Endothelial cell of umbilical vein (primary cell): Measurements from ENCODE around the gene MYO9B. TPM values are rescaled to one million over a fixed set of nuclear protein-coding genes. Genes with fewer than 3 reads are reported as not detected.

ENCODE experiments used
- Bru-seq: library from RNA; stranded (reverse); fragments of 400-500 nt; gene quantifications from one replicate; lab custom pipeline; 2021; lab: Mats Ljungman, UMichigan
- BruChase-seq, 2 experiments: library from RNA; stranded (reverse); fragments of 400-500 nt; gene quantifications; one replicate each; lab custom pipeline; 2021; lab: Mats Ljungman, UMichigan
- BruUV-seq: library from RNA; stranded (reverse); fragments of 400-500 nt; replicated peaks from 2 replicates; lab custom pipeline; 2021; lab: Mats Ljungman, UMichigan
- CTCF ChIA-PET: fragments of 300-600, 350-600 bp; sonication (Branson Sonifier 250); formaldehyde crosslinking; loops from one replicate; lab custom pipeline; 2021; ENCODE audit warnings: antibody characterized with exemption, inconsistent platforms; lab: Charles Lee
- POLR2A ChIA-PET: fragments of 300-600, 350-600 bp; sonication (Branson Sonifier 250); formaldehyde crosslinking; loops from one replicate; lab custom pipeline; 2021; ENCODE audit warnings: antibody characterized with exemption, inconsistent platforms; lab: Charles Lee
- DNase-seq: peaks from one replicate; pipeline ENCODE4 v3.0.0-alpha.2; 2011; ENCODE audit warnings: low read depth, low spot score
- FAIRE-seq: peaks from 2 replicates; lab custom pipeline; 2011; peaks lifted over from hg19 to GRCh38; lab: Jason Lieb, UNC
- H2AFZ ChIP-seq: 2 replicates; pipeline ENCODE4 v1.6.0; 2012; ENCODE audit warnings: low read depth, low read length, control low read depth, inconsistent platforms
- H3K27ac ChIP-seq: 2 replicates; pipeline ENCODE4 v1.5.1; 2011; ENCODE audit warnings: low read depth, mild to moderate bottlenecking, control low read depth, low read length, moderate library complexity; ENCODE audit not compliant: insufficient read depth
- H3K27me3 ChIP-seq, 2 experiments: 2 replicates each; pipeline versions ENCODE4 v1.6.0 to v1.6.1; 2011; ENCODE audit warnings: low read length in 2 of 2, mixed read lengths in 1 of 2; ENCODE audit not compliant: control insufficient read depth in 2 of 2, insufficient read depth in 2 of 2
- H3K36me3 ChIP-seq, 2 experiments: 2 replicates in 1 of 2; 3 replicates in 1 of 2; pipeline ENCODE4 v1.5.1; 2011; ENCODE audit warnings: low read length in 2 of 2, mild to moderate bottlenecking in 1 of 2, moderate library complexity in 1 of 2; ENCODE audit not compliant: control insufficient read depth in 2 of 2, insufficient read depth in 2 of 2; ENCODE audit errors: extremely low read depth in 1 of 2
- H3K4me1 ChIP-seq: 3 replicates; pipeline ENCODE4 v1.5.1; 2011; ENCODE audit warnings: mild to moderate bottlenecking, low read length; ENCODE audit not compliant: control insufficient read depth, insufficient read depth; ENCODE audit errors: extremely low read depth
- H3K4me2 ChIP-seq: 2 replicates; pipeline ENCODE4 v1.6.1; 2011; ENCODE audit warnings: low read length, control low read depth, mixed read lengths; ENCODE audit not compliant: insufficient read depth
- H3K4me3 ChIP-seq, 3 experiments: fragments of 200-600 bp in 1 of 3; sonication (generic), shearing (Covaris generic) in 1 of 3; replicated peaks in 1 of 3; 2 replicates each; pipeline ENCODE4 v1.5.1; 2011 to 2016; ENCODE audit warnings: control low read depth in 3 of 3, low read length in 3 of 3, mild to moderate bottlenecking in 2 of 3, inconsistent platforms in 1 of 3, low read depth in 1 of 3, moderate library complexity in 1 of 3; ENCODE audit not compliant: insufficient read depth in 1 of 3
- H3K79me2 ChIP-seq: 2 replicates; pipeline ENCODE4 v1.6.0; 2012; ENCODE audit warnings: low read length, inconsistent platforms; ENCODE audit not compliant: control insufficient read depth, insufficient read depth
- H3K9ac ChIP-seq: replicated peaks from 2 replicates; pipeline ENCODE3; 2011; ENCODE audit warnings: low read length, control low read depth; ENCODE audit not compliant: insufficient read depth; ENCODE audit errors: extremely low read depth
- H3K9me1 ChIP-seq: replicated peaks from 3 replicates; pipeline ENCODE4 v1.6.0; 2011; ENCODE audit warnings: mild to moderate bottlenecking, low read length; ENCODE audit not compliant: control insufficient read depth, insufficient read depth; ENCODE audit errors: extremely low read depth
- H3K9me3 ChIP-seq: replicated peaks from 2 replicates; pipeline ENCODE4 v1.5.1; 2012; ENCODE audit warnings: low read length, inconsistent platforms; ENCODE audit not compliant: control insufficient read depth, insufficient read depth
- H4K20me1 ChIP-seq: replicated peaks from 2 replicates; pipeline ENCODE3; 2011; ENCODE audit warnings: mild to moderate bottlenecking, low read length; ENCODE audit not compliant: control insufficient read depth, insufficient read depth; ENCODE audit errors: extremely low read depth
- CTCF ChIP-seq, 2 donors: IDR thresholded peaks; 1 replicate in 1 of 2; 2 replicates in 1 of 2; pipeline ENCODE4 v1.5.1; 2011; ENCODE audit warnings: low read length in 2 of 2, mild to moderate bottlenecking in 2 of 2, moderate library complexity in 2 of 2, control low read depth in 1 of 2, inconsistent platforms in 1 of 2, low read depth in 1 of 2; ENCODE audit not compliant: insufficient read depth in 1 of 2; ENCODE audit errors: extremely low read depth in 1 of 2
- EZH2 ChIP-seq: IDR thresholded peaks from 2 replicates; pipeline ENCODE4 v1.6.1; 2012; ENCODE audit warnings: borderline replicate concordance, low read depth, mild to moderate bottlenecking, moderate library complexity, low read length, inconsistent platforms; ENCODE audit not compliant: severe bottlenecking
- FOS ChIP-seq: IDR thresholded peaks from 2 replicates; pipeline ENCODE4 v1.6.1; 2011; ENCODE audit warnings: mild to moderate bottlenecking, low read length, moderate library complexity, borderline replicate concordance; ENCODE audit not compliant: insufficient read depth
- GATA2 ChIP-seq: IDR thresholded peaks from 2 replicates; pipeline ENCODE4 v1.7.0; 2011; ENCODE audit warnings: low read depth, mild to moderate bottlenecking, moderate library complexity, mixed read lengths, low read length; ENCODE audit not compliant: insufficient read length, insufficient read depth
- JUN ChIP-seq: IDR thresholded peaks from 2 replicates; pipeline ENCODE4 v1.6.1; 2011; ENCODE audit warnings: borderline replicate concordance, low read depth; ENCODE audit not compliant: insufficient read length, insufficient read depth
- MAX ChIP-seq: IDR thresholded peaks from 2 replicates; pipeline ENCODE4 v1.6.1; 2011; ENCODE audit not compliant: insufficient read depth, insufficient read length
- MYC ChIP-seq: IDR thresholded peaks from one replicate; pipeline ENCODE4 v1.6.1; 2011; ENCODE audit warnings: mild to moderate bottlenecking, low read depth, low read length
- POLR2A ChIP-seq: IDR thresholded peaks from 2 replicates; pipeline ENCODE4 v1.6.1; 2012; ENCODE audit warnings: low read depth, mild to moderate bottlenecking, control low read depth, low read length
- POLR2AphosphoS5 ChIP-seq: IDR thresholded peaks from 2 replicates; pipeline ENCODE4 v1.6.1; 2012; ENCODE audit warnings: low read depth, mild to moderate bottlenecking, control low read depth, low read length, moderate library complexity; ENCODE audit not compliant: insufficient read depth
- dilution Hi-C: fragments of 300-500 bp; cut with MboI; formaldehyde crosslinking; loops from one replicate; pipeline ENCODE4 v1.15.0; 2019; ENCODE audit warnings: low sequenced_read_pairs; ENCODE audit not compliant: extremely low pct_ligation_motif_present
- intact Hi-C: fragments of 100-400 bp; cut with micrococcal nuclease; formaldehyde crosslinking; loops from one replicate; pipeline ENCODE4 v1.10.0; 2022
- long read RNA-seq: library from polyadenylated mRNA; stranded (forward); transcript quantifications from one replicate; pipeline ENCODE4 v2.0.0, GENCODE V29; 2021
- polyA minus RNA-seq, 3 experiments: library from RNA; depleted of rRNA, polyadenylated mRNA; stranded (reverse); fragments of >200 nt; gene quantifications; 1 replicate in 1 of 3; 2 replicates in 2 of 3; pipeline ENCODE4 v1.2.3, GENCODE V29; 2011
- polyA plus RNA-seq, 4 experiments: library from polyadenylated mRNA; depleted of rRNA in 3 of 4; stranded (reverse) in 3 of 4; unstranded in 1 of 4; fragments of >200 nt; gene quantifications; 2 replicates each; pipeline versions ENCODE4 v1.2.1 to v1.2.3, GENCODE V29; 2011 to 2012; ENCODE audit warnings: missing spikeins in 1 of 4
- total RNA-seq: library from RNA; stranded (reverse); gene quantifications from 2 replicates; pipeline ENCODE4 v1.2.3, GENCODE V29; 2021

MYO9B gene
- total RNA-seq (119 and 124 TPM in 2 replicates), polyA plus RNA-seq (64.4 and 69.8 TPM in 2 replicates), polyA minus RNA-seq (97.0 and 109 TPM in 2 replicates), Bru-seq, nascent RNA (percentile 68 among the genes with signal in this experiment), BruChase-seq, experiment 1, labeled RNA remaining after a 6-hour chase (percentile 82 among the genes with signal in this experiment), BruChase-seq, experiment 2, labeled RNA remaining after a 2-hour chase (percentile 74 among the genes with signal in this experiment)
- polyA plus RNA-seq (2011; cell fraction: cytosol; rRNA removed): 43.2 and 47.5 TPM in 2 replicates
- polyA plus RNA-seq (2011; cell fraction: nucleus; rRNA removed): 227 and 234 TPM in 2 replicates
- polyA plus RNA-seq (2012): 76.5 and 94.6 TPM in 2 replicates
- polyA minus RNA-seq (2011; cell fraction: cytosol; rRNA and poly(A)+ RNA removed): 42.7 TPM
- 104 and 123 TPM in 2 replicates for polyA minus RNA-seq (2011; cell fraction: nucleus; rRNA and poly(A)+ RNA removed)
- long read RNA-seq, full-length matches to known transcripts: 1 of 83 reads
- long read RNA-seq, partial matches to known transcripts: 34 of 83 reads
- long read RNA-seq, other reads (novel, unspliced or antisense): 48 of 83 reads

GRCh38 chr19:17075035-17075863, at the start of gene MYO9B, which contains the start of gene HAUS8:
TSS of gene MYO9B (plus strand) at chr19:17075777. CDS start at chr19:17101718, 25,941 bp downstream.
TSS of gene HAUS8 (minus strand) at chr19:17075452. CDS start at chr19:17075422, 30 bp downstream.
- peak within 1 kb of the TSS; percentile 82 for H3K4me2 ChIP-seq
- no TSS peak for BruUV-seq

More at GRCh38 chr19:17075035-17075863, at the start of gene MYO9B, which contains the start of gene HAUS8:
- Histone ChIP-seq H3K27ac (peak within 1 kb of the TSS; percentile 75), H3K9me1 (no peaks in the 10 kb centered on the region), H3K9me3 (no peaks in the 10 kb centered on the region), H3K79me2 (peaks cover 70% of the 10 kb centered on the region), H2AFZ (peak within 1 kb of the TSS; percentile 83), H3K4me3 (peak within 1 kb of the TSS; percentile 80 to 90 (median 89)), H3K4me1 (peaks cover 41% of the 10 kb centered on the region), H4K20me1 (no peaks in the 10 kb centered on the region), H3K36me3 (no peaks in the 10 kb centered on the region), H3K9ac (peak within 1 kb of the TSS; percentile 84), H3K27me3 (no peaks in the 10 kb centered on the region)
- intact Hi-C loops: loop anchor here (1.0 kb wide), 2 partner anchors 33 to 60 kb away; no protein-coding TSS in a partner anchor
- FAIRE-seq (peak; percentile 97), DNase-seq (peak; percentile 99)
- TF ChIP-seq JUN: no peak
- no peak for TF ChIP-seq GATA2
- peak; percentile 72 for TF ChIP-seq POLR2A
- TF ChIP-seq CTCF (IDR thresholded peaks at IDR 0.05; ENCODE audit: extremely low read depth in 1 of 2, insufficient read depth in 1 of 2, low read depth in 1 of 2, low read length in 2 of 2): no peak
- TF ChIP-seq EZH2: no peak
- TF ChIP-seq POLR2AphosphoS5: peak; percentile 94
- no peak for TF ChIP-seq FOS
- TF ChIP-seq MAX: peak; percentile 61
- no peak for TF ChIP-seq MYC
- CTCF ChIA-PET: interaction anchor here (2.0 kb wide), 1 partner anchor 33 kb away, joined by 6 read pairs; no protein-coding TSS in a partner anchor
- dilution Hi-C loops: no loop called here
- POLR2A ChIA-PET: no interaction called here
